Measurements from ENCODE around the gene ADIPOR2. TPM values are rescaled to one million over a fixed set of nuclear protein-coding genes. Genes with fewer than 3 reads are reported as not detected.

The ADIPOR2 gene
- total and polyA plus RNA-seq, 2 donors (not counting 1 experiment from before 2014, with no cell fraction given) = 9.2 to 35.9 TPM

- Histone ChIP-seq H3K4me3 (ENCODE audit: control extremely low read depth in 1 of 5, extremely low read depth in 1 of 5, insufficient read depth in 1 of 5, low read depth in 2 of 5, low read length in 4 of 5) (no peak overlapping the region), H4K20me1 (ENCODE audit: control insufficient read depth, insufficient read depth, low read length, poor library complexity, severe bottlenecking) (no peaks in the 10 kb centered on the region), H3K4me1 (ENCODE audit: control insufficient read depth in 2 of 2, insufficient read depth in 2 of 2, low read length in 2 of 2) (no peaks in the 10 kb centered on the region), H3K36me3 (replicated peaks in 1 of 2; ENCODE audit: control extremely low read depth in 1 of 2, control insufficient read depth in 1 of 2, extremely low read depth in 1 of 2, insufficient read depth in 2 of 2, low read length in 1 of 2) (peaks cover 14 to 38% of the 10 kb centered on the region in 2 experiments), H3K27ac (ENCODE audit: low read length in 2 of 2) (no peak overlapping the region), H3K4me2 (replicated peaks; ENCODE audit: low read depth, low read length, poor library complexity, severe bottlenecking) (no peak overlapping the region), H2AFZ (ENCODE audit: insufficient read depth, low read depth, low read length, poor library complexity, severe bottlenecking) (no peak overlapping the region), H3K9ac (ENCODE audit: low read length) (no peak overlapping the region), H3K9me3 (ENCODE audit: control extremely low read depth in 1 of 3, control insufficient read depth in 2 of 3, insufficient read depth in 1 of 3, low read length in 2 of 3) (no peaks in the 10 kb centered on the region), H3K79me2 (ENCODE audit: control insufficient read depth, insufficient read depth, low read length) (no peaks in the 10 kb centered on the region), H3K27me3 (replicated peaks in 1 of 4; ENCODE audit: control extremely low read depth in 1 of 4, control insufficient read depth in 3 of 4, insufficient read depth in 4 of 4, low read length in 3 of 4) (no peaks in the 10 kb centered on the region)
- POLR2A ChIA-PET = no interaction called here
- CTCF ChIA-PET = interaction anchor here (1.6 kb wide), 1 partner anchor 127 kb away, joined by 9 read pairs; no protein-coding TSS in a partner anchor
- Mint-ChIP-seq H3K27ac (no peak overlapping the region), H3K4me1 (no peaks in the 10 kb centered on the region), H3K27me3 (no peaks in the 10 kb centered on the region), H3K9me3 (ENCODE audit: insufficient read depth) (no peaks in the 10 kb centered on the region), H3K4me3 (no peak overlapping the region)
- ATAC-seq (ENCODE audit: low read depth) (no peak), DNase-seq (no peak)
- WGBS (ENCODE audit: insufficient coverage) = no CpG with 5 or more reads among the region's 1 CpG
- TF ChIP-seq EZH2 (IDR thresholded peaks at IDR 0.05; ENCODE audit: borderline replicate concordance, insufficient read depth, low read depth, low read length, poor library complexity, severe bottlenecking) = no peak
- no peak for TF ChIP-seq CTCF (IDR thresholded peaks at IDR 0.05)
- intact Hi-C loops (cut with micrococcal nuclease) = loop anchor here (5.0 kb wide), 1 partner anchor 87 kb away; the partner anchor contains the start of gene ADIPOR2
Observed at GRCh38 chr12:1779783-1780182, 88.9 kb downstream of the ADIPOR2 start.

GRCh38 chr12:1781772-1782171, 90.9 kb downstream of the ADIPOR2 start:
- H3K27me3 ChIP-seq (replicated peaks in 1 of 4; ENCODE audit: control extremely low read depth in 1 of 4, control insufficient read depth in 3 of 4, insufficient read depth in 4 of 4, low read length in 3 of 4) = no peaks in the 10 kb centered on the region
- H3K4me3 ChIP-seq (ENCODE audit: control extremely low read depth in 1 of 5, extremely low read depth in 1 of 5, insufficient read depth in 1 of 5, low read depth in 2 of 5, low read length in 4 of 5) = no peak overlapping the region
- no peak overlapping the region for H3K4me3 Mint-ChIP-seq
- no peak overlapping the region for H2AFZ ChIP-seq (ENCODE audit: insufficient read depth, low read depth, low read length, poor library complexity, severe bottlenecking)
- intact Hi-C loops (cut with micrococcal nuclease) = no loop called here
- no peak overlapping the region for H3K27ac Mint-ChIP-seq
- no peak overlapping the region for H3K27ac ChIP-seq (ENCODE audit: low read length in 2 of 2)
- no peaks in the 10 kb centered on the region for H4K20me1 ChIP-seq (ENCODE audit: control insufficient read depth, insufficient read depth, low read length, poor library complexity, severe bottlenecking)
- H3K9ac ChIP-seq (ENCODE audit: low read length) = no peak overlapping the region
- H3K36me3 ChIP-seq (replicated peaks in 1 of 2; ENCODE audit: control extremely low read depth in 1 of 2, control insufficient read depth in 1 of 2, extremely low read depth in 1 of 2, insufficient read depth in 2 of 2, low read length in 1 of 2) = peaks cover 17 to 53% of the 10 kb centered on the region in 2 experiments
- H3K4me2 ChIP-seq (replicated peaks; ENCODE audit: low read depth, low read length, poor library complexity, severe bottlenecking) = no peak overlapping the region
- H3K79me2 ChIP-seq (ENCODE audit: control insufficient read depth, insufficient read depth, low read length) = no peaks in the 10 kb centered on the region
- no peaks in the 10 kb centered on the region for H3K9me3 Mint-ChIP-seq (ENCODE audit: insufficient read depth)
- no peaks in the 10 kb centered on the region for H3K27me3 Mint-ChIP-seq
- TF ChIP-seq EZH2 (IDR thresholded peaks at IDR 0.05; ENCODE audit: borderline replicate concordance, insufficient read depth, low read depth, low read length, poor library complexity, severe bottlenecking) (no peak), CTCF (IDR thresholded peaks at IDR 0.05) (no peak)
- ChIA-PET CTCF (interaction anchor here (1.4 to 15.6 kb wide), 3 partner anchors 9 to 158 kb away, joined by 7 to 620 read pairs (median 9); no protein-coding TSS in a partner anchor), POLR2A (interaction anchor here (0.6 kb wide), 1 partner anchor 129 kb away, joined by 6 read pairs; no protein-coding TSS in a partner anchor)
- DNase-seq (no peak), ATAC-seq (ENCODE audit: low read depth) (no peak)
- no peaks in the 10 kb centered on the region for H3K4me1 Mint-ChIP-seq
- H3K9me3 ChIP-seq (ENCODE audit: control extremely low read depth in 1 of 3, control insufficient read depth in 2 of 3, insufficient read depth in 1 of 3, low read length in 2 of 3) = no peaks in the 10 kb centered on the region
- no peaks in the 10 kb centered on the region for H3K4me1 ChIP-seq (ENCODE audit: control insufficient read depth in 2 of 2, insufficient read depth in 2 of 2, low read length in 2 of 2)
- WGBS (ENCODE audit: insufficient coverage) = 60% methylated on average over 1 of the region's 2 CpGs

Measured in B cell (primary cell).